Measurements from ENCODE around the gene ABCG1.

DNA sequence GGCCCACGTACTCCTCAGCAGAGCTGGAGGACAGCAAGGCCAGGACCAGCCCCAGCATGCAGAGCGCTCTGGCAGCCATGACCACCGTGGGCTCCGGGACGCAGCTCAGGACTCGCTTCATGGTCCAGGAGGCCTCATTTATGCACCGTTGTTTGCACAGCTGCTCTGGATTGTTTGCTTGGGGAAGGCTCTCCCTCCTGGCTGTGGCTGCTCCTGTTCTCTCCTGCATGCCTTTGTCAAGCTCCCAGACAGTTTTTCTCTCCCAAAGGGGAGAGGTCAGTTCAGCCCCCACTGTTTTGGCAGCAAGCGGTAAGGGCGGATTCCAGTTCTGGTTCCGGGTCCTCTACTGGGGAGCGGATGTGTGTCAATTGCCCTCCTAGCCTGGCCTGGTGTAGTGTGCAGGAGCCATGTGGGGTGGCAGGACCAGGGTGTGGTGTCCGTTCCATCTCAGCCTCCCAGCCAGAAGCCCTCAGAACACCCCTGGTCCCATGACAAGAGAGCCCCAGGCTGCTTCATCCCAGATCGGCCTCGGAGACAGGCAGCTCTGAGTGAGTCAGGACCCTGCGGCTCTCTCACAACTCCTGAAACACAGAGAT lies 96.5 kb downstream of the ABCG1 start, which contains the start of gene TFF3:
- TF ChIP-seq, protein P1, sequence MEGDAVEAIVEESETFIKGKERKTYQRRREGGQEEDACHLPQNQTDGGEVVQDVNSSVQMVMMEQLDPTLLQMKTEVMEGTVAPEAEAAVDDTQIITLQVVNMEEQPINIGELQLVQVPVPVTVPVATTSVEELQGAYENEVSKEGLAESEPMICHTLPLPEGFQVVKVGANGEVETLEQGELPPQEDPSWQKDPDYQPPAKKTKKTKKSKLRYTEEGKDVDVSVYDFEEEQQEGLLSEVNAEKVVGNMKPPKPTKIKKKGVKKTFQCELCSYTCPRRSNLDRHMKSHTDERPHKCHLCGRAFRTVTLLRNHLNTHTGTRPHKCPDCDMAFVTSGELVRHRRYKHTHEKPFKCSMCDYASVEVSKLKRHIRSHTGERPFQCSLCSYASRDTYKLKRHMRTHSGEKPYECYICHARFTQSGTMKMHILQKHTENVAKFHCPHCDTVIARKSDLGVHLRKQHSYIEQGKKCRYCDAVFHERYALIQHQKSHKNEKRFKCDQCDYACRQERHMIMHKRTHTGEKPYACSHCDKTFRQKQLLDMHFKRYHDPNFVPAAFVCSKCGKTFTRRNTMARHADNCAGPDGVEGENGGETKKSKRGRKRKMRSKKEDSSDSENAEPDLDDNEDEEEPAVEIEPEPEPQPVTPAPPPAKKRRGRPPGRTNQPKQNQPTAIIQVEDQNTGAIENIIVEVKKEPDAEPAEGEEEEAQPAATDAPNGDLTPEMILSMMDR (IDR thresholded peaks at IDR 0.05): no peak
- TF ChIP-seq POLR2AphosphoS5 (IDR thresholded peaks at IDR 0.05): peak in 1 of 3 donors; percentile 20

All from stomach (tissue), 4 donors.